H9 (cell line): ENCODE results near the gene KIF18A. TPM values are rescaled to one million over a fixed set of nuclear protein-coding genes. Genes with fewer than 3 reads are reported as not detected.
A peak's percentile ranks its signal among the peaks of the same experiment; 100 is the strongest.

Source experiments
- DNase-seq: peaks from one replicate; pipeline ENCODE4 v3.0.0-alpha.2; 2017
- H2AFZ ChIP-seq: one replicate; pipeline ENCODE4 v1.6.1; 2013; ENCODE audit warnings: mild to moderate bottlenecking, low read length, control low read depth, moderate library complexity
- H2AK5ac ChIP-seq: 2 replicates; pipeline ENCODE4 v1.6.1; 2013; ENCODE audit warnings: low read length, control low read depth, mixed read lengths; ENCODE audit not compliant: insufficient read length
- H2BK120ac ChIP-seq: one replicate; pipeline ENCODE4 v1.6.1; 2013; ENCODE audit warnings: low read depth, mild to moderate bottlenecking, low read length, control low read depth, inconsistent platforms; ENCODE audit not compliant: poor library complexity, severe bottlenecking
- H2BK12ac ChIP-seq: 2 replicates; pipeline ENCODE4 v1.6.1; 2013; ENCODE audit warnings: low read length, control low read depth, mixed read lengths, low read depth; ENCODE audit not compliant: insufficient read length
- H2BK15ac ChIP-seq: 2 replicates; pipeline ENCODE4 v1.6.1; 2013; ENCODE audit warnings: low read depth, low read length, control low read depth
- H2BK20ac ChIP-seq: one replicate; pipeline ENCODE4 v1.6.1; 2013; ENCODE audit warnings: low read depth, mild to moderate bottlenecking, low read length, control low read depth, inconsistent platforms; ENCODE audit not compliant: poor library complexity, severe bottlenecking
- H2BK5ac ChIP-seq: 2 replicates; pipeline ENCODE4 v1.6.1; 2013; ENCODE audit warnings: low read length, control low read depth, mixed read lengths; ENCODE audit not compliant: insufficient read length
- H3K14ac ChIP-seq: 2 replicates; pipeline ENCODE4 v1.6.1; 2013; ENCODE audit warnings: low read length, control low read depth; ENCODE audit not compliant: insufficient read depth
- H3K18ac ChIP-seq: 2 replicates; pipeline ENCODE4 v1.6.1; 2013; ENCODE audit warnings: low read depth, mild to moderate bottlenecking, mixed read lengths, low read length, control low read depth; ENCODE audit not compliant: insufficient read length
- H3K23ac ChIP-seq: 2 replicates; pipeline ENCODE4 v1.6.1; 2013; ENCODE audit warnings: low read length, control low read depth, mixed read lengths, low read depth; ENCODE audit not compliant: insufficient read length
- H3K23me2 ChIP-seq: 2 replicates; pipeline ENCODE4 v1.6.1; 2013; ENCODE audit warnings: low read depth, mild to moderate bottlenecking, mixed read lengths, low read length, control low read depth; ENCODE audit not compliant: insufficient read length, poor library complexity, severe bottlenecking
- H3K27ac ChIP-seq: 2 replicates; pipeline ENCODE4 v1.5.1; 2013; ENCODE audit warnings: low read length, control low read depth, mixed read lengths, low read depth; ENCODE audit not compliant: insufficient read length
- H3K27me3 ChIP-seq: 2 replicates; pipeline ENCODE4 v1.6.1; 2013; ENCODE audit warnings: low read length, control low read depth, inconsistent platforms; ENCODE audit not compliant: insufficient read depth
- H3K4ac ChIP-seq: 2 replicates; pipeline ENCODE4 v1.6.1; 2013; ENCODE audit warnings: low read depth, mild to moderate bottlenecking, control low read depth, inconsistent platforms, low read length, moderate library complexity
- H3K4me1 ChIP-seq: 2 replicates; pipeline ENCODE4 v1.6.1; 2013; ENCODE audit warnings: low read length, control low read depth, inconsistent platforms; ENCODE audit not compliant: insufficient read depth
- H3K4me2 ChIP-seq: 2 replicates; pipeline ENCODE4 v1.6.1; 2013; ENCODE audit warnings: low read length, control low read depth, mixed read lengths; ENCODE audit not compliant: insufficient read length, insufficient read depth
- H3K56ac ChIP-seq: 2 replicates; pipeline ENCODE4 v1.6.1; 2013; ENCODE audit warnings: low read depth, mild to moderate bottlenecking, mixed read lengths, low read length, control low read depth; ENCODE audit not compliant: insufficient read length
- H3K79me1 ChIP-seq: 2 replicates; pipeline ENCODE4 v1.6.1; 2013; ENCODE audit warnings: low read depth, mild to moderate bottlenecking, moderate library complexity, low read length, control low read depth, inconsistent platforms; ENCODE audit not compliant: insufficient read depth, poor library complexity, severe bottlenecking
- H3K79me2 ChIP-seq: 2 replicates; pipeline ENCODE4 v1.6.1; 2013; ENCODE audit warnings: low read length, control low read depth, inconsistent platforms; ENCODE audit not compliant: insufficient read depth
- H3K9ac ChIP-seq: 2 replicates; pipeline ENCODE4 v1.6.1; 2013; ENCODE audit warnings: low read length, control low read depth, mixed read lengths; ENCODE audit not compliant: insufficient read length; ENCODE audit errors: extremely low read depth
- H3K9me3 ChIP-seq: one replicate; pipeline ENCODE4 v1.6.1; 2013; ENCODE audit warnings: low read depth, low read length, inconsistent platforms; ENCODE audit not compliant: control insufficient read depth
- H3T11ph ChIP-seq: one replicate; pipeline ENCODE4 v1.6.1; 2013; ENCODE audit warnings: mild to moderate bottlenecking, low read length, control low read depth, inconsistent platforms
- H4K20me1 ChIP-seq: one replicate; pipeline ENCODE4 v1.6.1; 2013; ENCODE audit not compliant: control insufficient read depth, insufficient read length, insufficient read depth
- H4K5ac ChIP-seq: 2 replicates; pipeline ENCODE4 v1.6.1; 2013; ENCODE audit warnings: low read depth, mild to moderate bottlenecking, mixed read lengths, low read length, control low read depth; ENCODE audit not compliant: insufficient read length
- H4K8ac ChIP-seq: replicated peaks from 2 replicates; pipeline ENCODE4 v1.6.1; 2013; ENCODE audit warnings: low read length, control low read depth, mixed read lengths, low read depth; ENCODE audit not compliant: insufficient read length
- H4K91ac ChIP-seq: 2 replicates; pipeline ENCODE4 v1.6.1; 2013; ENCODE audit warnings: low read depth, mild to moderate bottlenecking, moderate library complexity, mixed read lengths, low read length, control low read depth; ENCODE audit not compliant: insufficient read length
- H3K27ac Mint-ChIP-seq, 3 experiments: 2 replicates in 2 of 3; 3 replicates in 1 of 3; pipeline ENCODE4 v1.8.0; 2020 to 2021; ENCODE audit warnings: mixed read lengths in 3 of 3, mild to moderate bottlenecking in 1 of 3, moderate library complexity in 1 of 3
- H3K27me3 Mint-ChIP-seq: 2 replicates; pipeline ENCODE4 v1.8.0; 2021; ENCODE audit warnings: low read depth, mild to moderate bottlenecking, moderate library complexity, mixed read lengths
- H3K36me3 Mint-ChIP-seq, 3 experiments: 2 replicates in 2 of 3; 3 replicates in 1 of 3; pipeline ENCODE4 v1.8.0; 2020 to 2021; ENCODE audit warnings: low read depth in 3 of 3, mixed read lengths in 3 of 3; ENCODE audit not compliant: insufficient read depth in 1 of 3
- H3K4me1 Mint-ChIP-seq, 2 experiments: 2 replicates each; pipeline ENCODE4 v1.8.0; 2020; ENCODE audit warnings: mixed read lengths in 2 of 2
- H3K4me3 Mint-ChIP-seq, 2 experiments: 2 replicates in 1 of 2; 3 replicates in 1 of 2; pipeline ENCODE4 v1.8.0; 2020 to 2021; ENCODE audit warnings: mild to moderate bottlenecking in 2 of 2, mixed read lengths in 2 of 2, moderate library complexity in 1 of 2
- H3K9me3 Mint-ChIP-seq, 2 experiments: 2 replicates in 1 of 2; 3 replicates in 1 of 2; pipeline ENCODE4 v1.8.0; 2020; ENCODE audit warnings: mild to moderate bottlenecking in 2 of 2, mixed read lengths in 2 of 2, moderate library complexity in 1 of 2
- CTCF ChIP-seq: fragments of 200-600 bp; sonication (generic); conservative IDR thresholded peaks from 3 replicates; pipeline ENCODE4 v1.8.0; 2021; ENCODE audit warnings: antibody characterized with exemption, mild to moderate bottlenecking
- WGBS: extraction: QIAGEN DNeasy Blood & Tissue Kit; methylation state at CpG from one replicate; pipeline ENCODE4 v1.1.7; 2013; ENCODE audit warnings: missing lambda C conversion rate, low lambda C conversion rate, mixed read lengths; ENCODE audit not compliant: insufficient read length; ENCODE audit errors: extremely low coverage; 5-methylcytosine and 5-hydroxymethylcytosine counted together
- total RNA-seq: library from RNA; stranded (reverse); gene quantifications from 2 replicates; pipeline ENCODE4 v1.2.1, GENCODE V29; 2021

The KIF18A gene
- total RNA-seq, 1 experiment from 2014 or later, result 25.9 TPM

GRCh38 chr11:28108958-28109357 lies 1.0 kb upstream of the KIF18A start:
- Histone ChIP-seq H3K18ac (no peak overlapping the region), H3K4me1 (no peaks in the 10 kb centered on the region), H4K91ac (no peak overlapping the region), H3K27me3 (no peaks in the 10 kb centered on the region), H3K9me3 (no peaks in the 10 kb centered on the region), H3K79me2 (peaks cover 6% of the 10 kb centered on the region; the same call in 1 of the 2 replicates), H4K5ac (no peak overlapping the region), H2BK12ac (no peak overlapping the region), H3K4ac (no peak overlapping the region), H2BK15ac (no peak overlapping the region), H3K79me1 (no peaks in the 10 kb centered on the region), H2BK120ac (no peak overlapping the region), H4K8ac (no peak overlapping the region), H2BK20ac (no peak overlapping the region), H4K20me1 (no peaks in the 10 kb centered on the region), H2AFZ (no peak overlapping the region), H3T11ph (no peak overlapping the region), H3K4me2 (no peak overlapping the region), H3K56ac (no peak overlapping the region), H3K23me2 (peaks cover 7% of the 10 kb centered on the region), H2BK5ac (no peak overlapping the region), H3K23ac (no peak overlapping the region), H3K9ac (no peak overlapping the region), H2AK5ac (no peak overlapping the region), H3K14ac (no peak overlapping the region), H3K27ac (no peak overlapping the region)
- peaks cover 0 to 4% (median 1%) of the 10 kb centered on the region in 3 experiments; a peak in 5 of 7 replicates for H3K36me3 Mint-ChIP-seq
- WGBS, result no CpG with 5 or more reads among the region's 3 CpGs
- no peak for TF ChIP-seq CTCF
- H3K4me1 Mint-ChIP-seq, result peaks cover 34 to 40% of the 10 kb centered on the region in 2 experiments
- H3K9me3 Mint-ChIP-seq, result no peaks in the 10 kb centered on the region
- DNase-seq, result no peak
- no peaks in the 10 kb centered on the region for H3K27me3 Mint-ChIP-seq
- H3K27ac Mint-ChIP-seq, result peak overlapping the region in 1 of 3 experiments; percentile 25; a peak in 1 of 7 replicates
- peak overlapping the region; percentile 97 to 99 for H3K4me3 Mint-ChIP-seq
